K562 (cell line): ENCODE results near the gene ATP5PD. TPM values are rescaled to one million over a fixed set of nuclear protein-coding genes. Genes with fewer than 3 reads are reported as not detected.

ENCODE experiments used
- BCOR ChIP-seq: fragments of 450-650 bp; IDR thresholded peaks from 2 replicates; pipeline ENCODE4 v1.6.1; 2016
- CEBPB ChIP-seq: fragments of 450-650 bp; IDR thresholded peaks from 2 replicates; pipeline ENCODE4 v1.6.1; 2016; ENCODE audit warnings: missing genetic modification characterization, missing compliant biosample characterization
- KHSRP ChIP-seq: fragments of 450-650 bp; IDR thresholded peaks from 2 replicates; pipeline ENCODE4 v1.6.1; 2017
- KLF6 ChIP-seq: fragments of 250-450 bp; sonication (Bioruptor Pico); IDR thresholded peaks from 2 replicates; pipeline ENCODE4 v1.4.0; 2020; ENCODE audit warnings: mild to moderate bottlenecking, moderate library complexity, borderline replicate concordance
- NCOA2 ChIP-seq, 2 experiments: fragments of 450-650 bp; IDR thresholded peaks; 2 replicates each; pipeline ENCODE4 v1.6.1; 2018; ENCODE audit warnings: mild to moderate bottlenecking in 2 of 2, moderate library complexity in 1 of 2; ENCODE audit not compliant: partially characterized antibody in 2 of 2
- NCOA4 ChIP-seq: fragments of 450-650 bp; IDR thresholded peaks from 2 replicates; pipeline ENCODE4 v1.6.1; 2018; ENCODE audit warnings: mild to moderate bottlenecking; ENCODE audit not compliant: partially characterized antibody
- PHTF2 ChIP-seq: fragments of 250-450 bp; sonication (Bioruptor Pico); IDR thresholded peaks from 2 replicates; pipeline ENCODE4 v1.5.0; 2021; ENCODE audit warnings: mild to moderate bottlenecking
- PRMT5 ChIP-seq: sonication (generic); formaldehyde crosslinking; IDR thresholded peaks from 2 replicates; pipeline ENCODE4 v1.5.0; 2020; ENCODE audit warnings: missing genetic modification reagents
- PYGO2 ChIP-seq: fragments of 450-650 bp; IDR thresholded peaks from 2 replicates; pipeline ENCODE4 v1.6.1; 2016; ENCODE audit warnings: mild to moderate bottlenecking, missing genetic modification characterization, moderate library complexity, missing compliant biosample characterization
- SETDB1 ChIP-seq: IDR thresholded peaks from one replicate; pipeline ENCODE4 v1.6.1; 2012; ENCODE audit warnings: low read length, control low read depth, inconsistent platforms
- ZNF121 ChIP-seq: sonication (generic); formaldehyde crosslinking; conservative IDR thresholded peaks from 2 replicates; pipeline ENCODE4 v1.8.0; 2022; ENCODE audit warnings: missing genetic modification reagents
- ZNF354B ChIP-seq: fragments of 250-450 bp; sonication (Bioruptor Pico); IDR thresholded peaks from 2 replicates; pipeline ENCODE4 v1.4.0; 2020
- ZNF75A ChIP-seq: fragments of 450-650 bp; formaldehyde crosslinking; IDR thresholded peaks from 2 replicates; pipeline ENCODE4 v1.4.0; 2020; ENCODE audit warnings: mild to moderate bottlenecking
- polyA plus RNA-seq, 8 experiments: library from polyadenylated mRNA; depleted of rRNA in 4 of 8; stranded (reverse) in 5 of 8; unstranded in 3 of 8; fragments of >200 nt; fragmentation: Nextera tagmentation in 2 of 8; fragmentation: Illumina TruSeq in 1 of 8; extraction: Ambion mirVana in 2 of 8; extraction: Trizol in 1 of 8; gene quantifications; 2 replicates each; pipeline versions ENCODE4 v1.2.1 to v1.2.3, GENCODE V29; 2011 to 2014; ENCODE audit warnings: inconsistent platforms in 1 of 8, missing spikeins in 1 of 8
- total RNA-seq, 7 experiments: library from RNA; depleted of rRNA in 6 of 7; stranded (reverse); fragments of >200 nt in 6 of 7; fragmentation: Illumina TruSeq in 2 of 7; extraction: Trizol in 2 of 7; gene quantifications; 2 replicates each; pipeline versions ENCODE4 v1.2.1 to v1.2.3, GENCODE V29; 2011 to 2021; ENCODE audit warnings: low replicate concordance in 1 of 7
- TF ChIP-seq, protein P1 (sequence below), 2 experiments: fragments of 450-650 bp; formaldehyde crosslinking in 1 of 2; IDR thresholded peaks; 2 replicates each; pipeline versions ENCODE4 v1.4.0 to v1.6.1; 2014 to 2020; ENCODE audit warnings: mild to moderate bottlenecking in 2 of 2, borderline replicate concordance in 1 of 2, low read depth in 1 of 2
- TF ChIP-seq, protein P2 (sequence below): fragments of 250-450 bp; sonication (Bioruptor Pico); IDR thresholded peaks from 2 replicates; pipeline ENCODE4 v1.9.0; 2021; ENCODE audit warnings: mild to moderate bottlenecking, inconsistent platforms
- TF ChIP-seq, protein P3 (sequence below), 3 experiments: IDR thresholded peaks in 2 of 3; conservative IDR thresholded peaks in 1 of 3; 2 replicates each; pipeline ENCODE4 v1.5.1; 2011 to 2012; ENCODE audit warnings: low read length in 3 of 3, mild to moderate bottlenecking in 3 of 3, control low read depth in 2 of 3, improper control_type of control experiment in 1 of 3, inconsistent platforms in 1 of 3, low read depth in 1 of 3, mixed read lengths in 1 of 3, moderate library complexity in 1 of 3; ENCODE audit not compliant: insufficient read depth in 2 of 3

The ATP5PD gene
- total and polyA plus RNA-seq, 9 of the 15 experiments (the other 6 are each of a cell fraction or from before 2014, with no cell fraction given) = 271 to 828 (median 432) TPM

DNA sequence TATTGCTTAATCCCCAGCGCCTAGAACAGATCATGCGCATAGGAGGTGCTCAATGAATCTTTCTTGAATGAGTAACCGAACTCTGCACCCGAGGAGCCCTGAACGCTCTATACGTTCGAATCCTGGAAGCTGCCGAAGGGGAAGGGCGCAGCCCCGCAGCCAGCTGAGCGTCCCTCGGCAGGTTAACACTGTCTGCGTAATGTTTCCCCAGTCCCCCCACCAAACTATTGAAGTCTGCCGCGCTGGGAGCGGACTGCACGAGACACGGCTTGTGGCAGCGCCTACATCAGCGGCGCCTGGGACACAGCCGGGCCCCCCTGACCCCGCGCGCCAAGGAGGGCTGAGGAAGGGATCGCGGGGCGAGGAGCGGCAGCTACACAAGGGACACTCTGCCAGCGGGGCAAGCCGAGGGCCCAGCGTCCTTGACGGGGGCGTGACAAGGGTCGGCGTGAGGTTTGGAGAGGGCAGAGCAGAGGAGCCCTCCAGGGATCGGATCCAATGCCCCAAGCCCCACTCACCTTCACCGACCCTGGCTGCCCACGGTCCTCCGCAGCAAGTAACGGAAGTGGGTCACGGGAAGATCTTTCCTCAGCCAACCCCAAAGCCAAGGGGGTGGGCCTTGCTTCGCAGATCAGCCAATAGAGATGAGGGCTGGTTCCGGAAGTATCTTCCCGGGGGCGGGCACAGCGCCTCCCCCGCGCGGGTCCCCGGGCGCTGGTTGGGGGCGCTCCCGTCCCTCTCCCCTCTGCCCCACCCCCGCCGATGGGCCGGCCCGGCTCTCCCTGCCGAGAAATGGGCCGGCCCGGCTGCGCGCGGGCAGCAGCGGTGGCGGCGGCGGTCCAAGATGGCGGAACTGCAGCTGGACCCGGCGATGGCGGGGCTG is at the start of gene ATP5PD, which contains the start of gene KCTD2 (continued):
- TF ChIP-seq, protein P1, sequence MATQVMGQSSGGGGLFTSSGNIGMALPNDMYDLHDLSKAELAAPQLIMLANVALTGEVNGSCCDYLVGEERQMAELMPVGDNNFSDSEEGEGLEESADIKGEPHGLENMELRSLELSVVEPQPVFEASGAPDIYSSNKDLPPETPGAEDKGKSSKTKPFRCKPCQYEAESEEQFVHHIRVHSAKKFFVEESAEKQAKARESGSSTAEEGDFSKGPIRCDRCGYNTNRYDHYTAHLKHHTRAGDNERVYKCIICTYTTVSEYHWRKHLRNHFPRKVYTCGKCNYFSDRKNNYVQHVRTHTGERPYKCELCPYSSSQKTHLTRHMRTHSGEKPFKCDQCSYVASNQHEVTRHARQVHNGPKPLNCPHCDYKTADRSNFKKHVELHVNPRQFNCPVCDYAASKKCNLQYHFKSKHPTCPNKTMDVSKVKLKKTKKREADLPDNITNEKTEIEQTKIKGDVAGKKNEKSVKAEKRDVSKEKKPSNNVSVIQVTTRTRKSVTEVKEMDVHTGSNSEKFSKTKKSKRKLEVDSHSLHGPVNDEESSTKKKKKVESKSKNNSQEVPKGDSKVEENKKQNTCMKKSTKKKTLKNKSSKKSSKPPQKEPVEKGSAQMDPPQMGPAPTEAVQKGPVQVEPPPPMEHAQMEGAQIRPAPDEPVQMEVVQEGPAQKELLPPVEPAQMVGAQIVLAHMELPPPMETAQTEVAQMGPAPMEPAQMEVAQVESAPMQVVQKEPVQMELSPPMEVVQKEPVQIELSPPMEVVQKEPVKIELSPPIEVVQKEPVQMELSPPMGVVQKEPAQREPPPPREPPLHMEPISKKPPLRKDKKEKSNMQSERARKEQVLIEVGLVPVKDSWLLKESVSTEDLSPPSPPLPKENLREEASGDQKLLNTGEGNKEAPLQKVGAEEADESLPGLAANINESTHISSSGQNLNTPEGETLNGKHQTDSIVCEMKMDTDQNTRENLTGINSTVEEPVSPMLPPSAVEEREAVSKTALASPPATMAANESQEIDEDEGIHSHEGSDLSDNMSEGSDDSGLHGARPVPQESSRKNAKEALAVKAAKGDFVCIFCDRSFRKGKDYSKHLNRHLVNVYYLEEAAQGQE (IDR thresholded peaks at IDR 0.05; ENCODE audit: borderline replicate concordance) = no peak; the same call in 1 of the 2 replicates
- TF ChIP-seq, protein P1 (CRISPR knock-in tag; IDR thresholded peaks at IDR 0.05; ENCODE audit: low read depth) = peak; percentile 45; the same call in 1 of the 2 replicates
- TF ChIP-seq, protein P2, sequence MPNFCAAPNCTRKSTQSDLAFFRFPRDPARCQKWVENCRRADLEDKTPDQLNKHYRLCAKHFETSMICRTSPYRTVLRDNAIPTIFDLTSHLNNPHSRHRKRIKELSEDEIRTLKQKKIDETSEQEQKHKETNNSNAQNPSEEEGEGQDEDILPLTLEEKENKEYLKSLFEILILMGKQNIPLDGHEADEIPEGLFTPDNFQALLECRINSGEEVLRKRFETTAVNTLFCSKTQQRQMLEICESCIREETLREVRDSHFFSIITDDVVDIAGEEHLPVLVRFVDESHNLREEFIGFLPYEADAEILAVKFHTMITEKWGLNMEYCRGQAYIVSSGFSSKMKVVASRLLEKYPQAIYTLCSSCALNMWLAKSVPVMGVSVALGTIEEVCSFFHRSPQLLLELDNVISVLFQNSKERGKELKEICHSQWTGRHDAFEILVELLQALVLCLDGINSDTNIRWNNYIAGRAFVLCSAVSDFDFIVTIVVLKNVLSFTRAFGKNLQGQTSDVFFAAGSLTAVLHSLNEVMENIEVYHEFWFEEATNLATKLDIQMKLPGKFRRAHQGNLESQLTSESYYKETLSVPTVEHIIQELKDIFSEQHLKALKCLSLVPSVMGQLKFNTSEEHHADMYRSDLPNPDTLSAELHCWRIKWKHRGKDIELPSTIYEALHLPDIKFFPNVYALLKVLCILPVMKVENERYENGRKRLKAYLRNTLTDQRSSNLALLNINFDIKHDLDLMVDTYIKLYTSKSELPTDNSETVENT (CRISPR knock-in tag) = peak; percentile 81
- TF ChIP-seq ZNF354B (CRISPR knock-in tag) (no peak), SETDB1 (no peak), ZNF75A (CRISPR knock-in tag) (no peak), PRMT5 (CRISPR knock-in tag) (no peak), KHSRP (no peak), PYGO2 (no peak), PHTF2 (CRISPR knock-in tag) (no peak), NCOA4 (no peak), NCOA2 (IDR thresholded peaks at IDR 0.05; ENCODE audit: partially characterized antibody in 2 of 2) (no peak), CEBPB (tag) (peak; percentile 73), ZNF121 (CRISPR knock-in tag) (no peak), BCOR (peak; percentile 12; the same call in 1 of the 2 replicates), KLF6 (CRISPR knock-in tag) (no peak)
- TF ChIP-seq, protein P3, sequence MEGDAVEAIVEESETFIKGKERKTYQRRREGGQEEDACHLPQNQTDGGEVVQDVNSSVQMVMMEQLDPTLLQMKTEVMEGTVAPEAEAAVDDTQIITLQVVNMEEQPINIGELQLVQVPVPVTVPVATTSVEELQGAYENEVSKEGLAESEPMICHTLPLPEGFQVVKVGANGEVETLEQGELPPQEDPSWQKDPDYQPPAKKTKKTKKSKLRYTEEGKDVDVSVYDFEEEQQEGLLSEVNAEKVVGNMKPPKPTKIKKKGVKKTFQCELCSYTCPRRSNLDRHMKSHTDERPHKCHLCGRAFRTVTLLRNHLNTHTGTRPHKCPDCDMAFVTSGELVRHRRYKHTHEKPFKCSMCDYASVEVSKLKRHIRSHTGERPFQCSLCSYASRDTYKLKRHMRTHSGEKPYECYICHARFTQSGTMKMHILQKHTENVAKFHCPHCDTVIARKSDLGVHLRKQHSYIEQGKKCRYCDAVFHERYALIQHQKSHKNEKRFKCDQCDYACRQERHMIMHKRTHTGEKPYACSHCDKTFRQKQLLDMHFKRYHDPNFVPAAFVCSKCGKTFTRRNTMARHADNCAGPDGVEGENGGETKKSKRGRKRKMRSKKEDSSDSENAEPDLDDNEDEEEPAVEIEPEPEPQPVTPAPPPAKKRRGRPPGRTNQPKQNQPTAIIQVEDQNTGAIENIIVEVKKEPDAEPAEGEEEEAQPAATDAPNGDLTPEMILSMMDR (IDR thresholded peaks at IDR 0.05 in 2 of 3, conservative IDR thresholded peaks at IDR 0.05 in 1 of 3; ENCODE audit: insufficient read depth in 2 of 3, low read depth in 1 of 3, low read length in 3 of 3) = peak in 1 of 3 experiments; percentile 13; a peak in 1 of 6 replicates
